ENCODE results near the gene GSC2.

GRCh38 chr22:19150482-19151328, 613 bp upstream of the GSC2 start:
- no peak for TF ChIP-seq ZNF274 (IDR thresholded peaks at IDR 0.05; ENCODE audit: low read depth, low read length)
- TF ChIP-seq YY1 (IDR thresholded peaks at IDR 0.05; ENCODE audit: insufficient read depth, insufficient read length), result no peak
- TF ChIP-seq SUZ12 (IDR thresholded peaks at IDR 0.05; ENCODE audit: extremely low read depth, insufficient read depth, insufficient read length), result peak; percentile 70

All from NT2/D1 (cell line).